HCT116 (cell line): ENCODE measurements around the gene COL4A1. TPM values are rescaled to one million over a fixed set of nuclear protein-coding genes. Genes with fewer than 3 reads are reported as not detected.

Source experiments
- ATAC-seq: fragments of 200-7000 bp; cut with Tn5 transposase; 2 replicates; pipeline ENCODE4 v1.9.1; 2020; ENCODE audit warnings: mild to moderate bottlenecking, moderate library complexity
- BruUV-seq: library from RNA; stranded (reverse); fragments of 400-500 nt; replicated peaks from 2 replicates; lab custom pipeline; 2021; lab: Mats Ljungman, UMichigan
- CTCF ChIA-PET: fragments of 300-600 bp; sonication (Branson Sonifier 250); formaldehyde crosslinking; loops from one replicate; lab custom pipeline; 2021; ENCODE audit warnings: antibody characterized with exemption; lab: Charles Lee
- POLR2A ChIA-PET: fragments of 300-600, 350-600 bp; sonication (Branson Sonifier 250); formaldehyde crosslinking; loops from one replicate; lab custom pipeline; 2021; ENCODE audit warnings: antibody characterized with exemption; lab: Charles Lee
- RAD21 ChIA-PET, 2 experiments: fragments of 300-600 bp; sonication (Branson Sonifier 250); formaldehyde crosslinking; loops; one replicate each; lab custom pipeline; 2023; ENCODE audit warnings: low total read pairs in 2 of 2; ENCODE audit not compliant: uncharacterized antibody in 2 of 2, unreplicated experiment in 2 of 2, low non-redundant PET in 1 of 2; lab: Charles Lee
- DNase-seq: peaks from one replicate; pipeline ENCODE4 v3.0.0-alpha.2; 2010; ENCODE audit warnings: low read depth, low spot score
- H2AFZ ChIP-seq: fragments of 200-600 bp; shearing (Covaris generic), sonication (generic); 2 replicates; pipeline ENCODE4 v1.6.1; 2017; ENCODE audit warnings: low read depth, mixed run types, mixed read lengths, antibody characterized with exemption, low read length; ENCODE audit not compliant: poor library complexity, severe bottlenecking
- H3K27ac ChIP-seq: 2 replicates; pipeline ENCODE4 v1.5.1; 2012; ENCODE audit warnings: low read depth, low read length
- H3K27me3 ChIP-seq: fragments of 200-600 bp; sonication (generic); 2 replicates; pipeline ENCODE4 v1.6.1; 2016; ENCODE audit warnings: mixed run types, low read length, mixed read lengths; ENCODE audit not compliant: insufficient read depth
- H3K36me3 ChIP-seq, 2 experiments: fragments of 200-500 bp in 1 of 2; fragments of 200-600 bp in 1 of 2; sonication (Bioruptor generic) in 1 of 2; sonication (generic) in 1 of 2; 2 replicates each; pipeline versions ENCODE4 v1.5.1 to v1.6.1; 2014 to 2016; ENCODE audit warnings: low read length in 2 of 2, inconsistent platforms in 1 of 2, mixed read lengths in 1 of 2, mixed run types in 1 of 2; ENCODE audit not compliant: insufficient read depth in 2 of 2, control insufficient read depth in 1 of 2
- H3K4me1 ChIP-seq, 2 experiments: fragments of 200-600 bp in 1 of 2; sonication (generic) in 1 of 2; 2 replicates each; pipeline versions ENCODE4 v1.5.1 to v1.6.1; 2012 to 2017; ENCODE audit warnings: low read length in 2 of 2, inconsistent platforms in 1 of 2, mild to moderate bottlenecking in 1 of 2, mixed read lengths in 1 of 2, mixed run types in 1 of 2, moderate library complexity in 1 of 2; ENCODE audit not compliant: insufficient read depth in 2 of 2, control insufficient read depth in 1 of 2
- H3K4me2 ChIP-seq: fragments of 200-600 bp; sonication (generic); 2 replicates; pipeline ENCODE4 v1.6.1; 2017; ENCODE audit warnings: mixed run types, low read length, mixed read lengths
- H3K4me3 ChIP-seq, 2 experiments: fragments of 200-600 bp in 1 of 2; sonication (generic) in 1 of 2; replicated peaks in 1 of 2; 2 replicates each; pipeline ENCODE4 v1.5.1; 2011 to 2016; ENCODE audit warnings: low read length in 2 of 2, control low read depth in 1 of 2, low read depth in 1 of 2, mild to moderate bottlenecking in 1 of 2, mixed read lengths in 1 of 2, mixed run types in 1 of 2
- H3K79me2 ChIP-seq: fragments of 200-600 bp; sonication (generic); 2 replicates; pipeline ENCODE4 v1.6.1; 2017; ENCODE audit warnings: mild to moderate bottlenecking, mixed run types, low read length, moderate library complexity, mixed read lengths; ENCODE audit not compliant: insufficient read depth
- H3K9ac ChIP-seq: fragments of 200-600 bp; sonication (generic); 2 replicates; pipeline ENCODE4 v1.6.1; 2016; ENCODE audit warnings: low read length, mixed read lengths
- H3K9me2 ChIP-seq: fragments of 200-600 bp; sonication (generic), shearing (Covaris generic); 2 replicates; pipeline ENCODE4 v1.6.1; 2017; ENCODE audit warnings: mixed run types, mild to moderate bottlenecking, moderate library complexity; ENCODE audit not compliant: insufficient read depth
- H3K9me3 ChIP-seq, 2 experiments: fragments of 200-500 bp in 1 of 2; fragments of 200-600 bp in 1 of 2; sonication (Bioruptor generic) in 1 of 2; sonication (generic) in 1 of 2; 2 replicates each; pipeline ENCODE4 v1.6.1; 2014 to 2017; ENCODE audit warnings: low read length in 2 of 2, mixed read lengths in 2 of 2, inconsistent platforms in 1 of 2, low read depth in 1 of 2, mild to moderate bottlenecking in 1 of 2, mixed run types in 1 of 2, moderate library complexity in 1 of 2; ENCODE audit not compliant: control insufficient read depth in 1 of 2, insufficient read depth in 1 of 2
- H4K20me1 ChIP-seq: fragments of 200-600 bp; sonication (generic), shearing (Covaris generic); 2 replicates; pipeline ENCODE4 v1.6.1; 2017; ENCODE audit warnings: mixed run types, mild to moderate bottlenecking, moderate library complexity; ENCODE audit not compliant: insufficient read depth
- CEBPB ChIP-seq: IDR thresholded peaks from 2 replicates; pipeline ENCODE4 v1.6.1; 2012; ENCODE audit warnings: low read depth
- CTCF ChIP-seq, 3 experiments: fragments of 200-600 bp in 1 of 3; sonication (generic) in 1 of 3; IDR thresholded peaks in 2 of 3; conservative IDR thresholded peaks in 1 of 3; 2 replicates each; pipeline ENCODE4 v1.5.1; 2012 to 2017; ENCODE audit warnings: low read depth in 2 of 3, low read length in 2 of 3, antibody characterized with exemption in 1 of 3, borderline replicate concordance in 1 of 3, control low read depth in 1 of 3, mild to moderate bottlenecking in 1 of 3, mixed read lengths in 1 of 3, mixed run types in 1 of 3, moderate library complexity in 1 of 3; ENCODE audit not compliant: insufficient read depth in 1 of 3
- EGR1 ChIP-seq: IDR thresholded peaks from 2 replicates; pipeline ENCODE4 v1.6.1; 2012; ENCODE audit warnings: low read depth
- ELF1 ChIP-seq: IDR thresholded peaks from 2 replicates; pipeline ENCODE4 v1.6.1; 2012; ENCODE audit warnings: low read depth, borderline replicate concordance
- FOSL1 ChIP-seq: IDR thresholded peaks from 2 replicates; pipeline ENCODE4 v1.6.1; 2012; ENCODE audit warnings: low read depth
- POLR2A ChIP-seq: IDR thresholded peaks from 2 replicates; pipeline ENCODE4 v1.7.0; 2011; ENCODE audit warnings: borderline replicate concordance; ENCODE audit not compliant: insufficient read depth, insufficient read length; ENCODE audit errors: extremely low read depth
- SIN3A ChIP-seq: IDR thresholded peaks from 2 replicates; pipeline ENCODE4 v1.6.1; 2012; ENCODE audit warnings: low read depth
- SP1 ChIP-seq: IDR thresholded peaks from 2 replicates; pipeline ENCODE4 v1.6.1; 2012; ENCODE audit warnings: low read depth
- SRF ChIP-seq: IDR thresholded peaks from 2 replicates; pipeline ENCODE4 v1.6.1; 2012; ENCODE audit warnings: low read depth
- YY1 ChIP-seq: IDR thresholded peaks from 2 replicates; pipeline ENCODE4 v1.6.1; 2011; ENCODE audit warnings: low read length, low read depth, moderate library complexity, mild to moderate bottlenecking; ENCODE audit not compliant: insufficient replicate concordance; ENCODE audit errors: extremely low read depth
- ZNF274 ChIP-seq: fragments of 200-500 bp; sonication (Bioruptor generic); IDR thresholded peaks from 2 replicates; pipeline ENCODE4 v1.6.1; 2014; ENCODE audit warnings: mild to moderate bottlenecking, low read depth, low read length, inconsistent platforms
- intact Hi-C: fragments of 100-400 bp; cut with micrococcal nuclease; formaldehyde crosslinking; loops from 2 replicates; pipeline ENCODE4 v1.10.0; 2022
- total RNA-seq: library from RNA; stranded (reverse); gene quantifications from one replicate; pipeline ENCODE4 v1.2.1, GENCODE V29; 2021; ENCODE audit not compliant: unreplicated experiment

The COL4A1 gene
- total RNA-seq, 1 experiment from 2014 or later, result 0.57 TPM

GRCh38 chr13:110125157-110125556 is 181.8 kb downstream of the COL4A1 start:
- Histone ChIP-seq H4K20me1 (no peaks in the 10 kb centered on the region), H2AFZ (no peak overlapping the region), H3K4me2 (no peak overlapping the region), H3K36me3 (no peaks in the 10 kb centered on the region), H3K9me2 (no peaks in the 10 kb centered on the region), H3K79me2 (no peaks in the 10 kb centered on the region), H3K4me3 (no peak overlapping the region), H3K9me3 (no peaks in the 10 kb centered on the region), H3K9ac (no peak overlapping the region), H3K27ac (no peak overlapping the region), H3K27me3 (no peaks in the 10 kb centered on the region), H3K4me1 (peaks cover 2 to 10% of the 10 kb centered on the region in 2 experiments; a peak in 1 of 4 replicates)
- ChIA-PET RAD21 (no interaction called here), POLR2A (no interaction called here), CTCF (no interaction called here)
- DNase-seq (no peak), ATAC-seq (peak; percentile 54)
- no peak for TF ChIP-seq SIN3A
- no peak for TF ChIP-seq SRF
- no peak for TF ChIP-seq EGR1
- TF ChIP-seq ZNF274, result no peak
- TF ChIP-seq SP1, result no peak
- no peak for TF ChIP-seq ELF1
- TF ChIP-seq FOSL1, result no peak
- no peak for TF ChIP-seq POLR2A
- no peak for TF ChIP-seq CTCF (IDR thresholded peaks at IDR 0.05 in 2 of 3, conservative IDR thresholded peaks at IDR 0.05 in 1 of 3; ENCODE audit: borderline replicate concordance in 1 of 3, insufficient read depth in 1 of 3, low read depth in 2 of 3, low read length in 2 of 3)
- no peak for TF ChIP-seq CEBPB
- TF ChIP-seq YY1, result no peak
- intact Hi-C loops, result no loop called here
- no TSS peak for BruUV-seq
